GM12872 (cell line): ENCODE results near the gene RAD9A.

ENCODE experiments used
- TF ChIP-seq, protein P1 (sequence below): IDR thresholded peaks from 3 replicates; pipeline ENCODE4 v1.5.1; 2011; ENCODE audit warnings: low read depth, mild to moderate bottlenecking, low read length, moderate library complexity; ENCODE audit not compliant: insufficient read depth

Gene RAD9A

DNA sequence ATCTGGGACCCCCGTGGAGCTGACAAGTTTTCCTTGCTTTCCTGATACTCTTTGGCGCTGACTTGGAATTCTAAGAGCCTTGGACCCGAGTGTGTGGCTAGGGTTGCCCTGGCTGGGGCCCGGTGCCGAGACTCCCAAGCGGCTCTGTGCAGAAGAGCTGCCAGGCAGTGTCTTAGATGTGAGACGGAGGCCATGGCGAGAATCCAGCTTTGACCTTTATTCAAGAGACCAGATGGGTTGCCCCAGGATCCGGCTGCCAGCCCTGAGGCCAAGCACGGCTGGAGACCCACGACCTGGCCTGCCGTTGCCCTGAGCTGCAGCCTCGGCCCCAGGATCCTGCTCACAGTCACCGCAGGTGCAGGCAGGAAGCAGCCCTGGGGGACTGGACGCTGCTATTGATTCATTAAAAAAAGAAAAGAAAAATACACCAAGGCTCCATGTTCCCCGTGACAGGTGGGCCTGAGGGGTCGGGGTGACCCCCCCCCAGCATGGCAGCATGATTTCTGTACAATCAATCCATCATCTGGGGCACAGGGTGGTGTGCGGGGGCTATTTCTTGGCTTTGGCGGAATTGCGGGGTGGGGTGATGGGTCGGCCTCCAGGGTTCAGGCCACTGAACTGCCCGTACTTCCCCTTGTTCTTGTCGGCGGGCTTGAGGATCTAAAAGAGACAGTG lies 6.3 kb downstream of the RAD9A start:
- TF ChIP-seq, protein P1, sequence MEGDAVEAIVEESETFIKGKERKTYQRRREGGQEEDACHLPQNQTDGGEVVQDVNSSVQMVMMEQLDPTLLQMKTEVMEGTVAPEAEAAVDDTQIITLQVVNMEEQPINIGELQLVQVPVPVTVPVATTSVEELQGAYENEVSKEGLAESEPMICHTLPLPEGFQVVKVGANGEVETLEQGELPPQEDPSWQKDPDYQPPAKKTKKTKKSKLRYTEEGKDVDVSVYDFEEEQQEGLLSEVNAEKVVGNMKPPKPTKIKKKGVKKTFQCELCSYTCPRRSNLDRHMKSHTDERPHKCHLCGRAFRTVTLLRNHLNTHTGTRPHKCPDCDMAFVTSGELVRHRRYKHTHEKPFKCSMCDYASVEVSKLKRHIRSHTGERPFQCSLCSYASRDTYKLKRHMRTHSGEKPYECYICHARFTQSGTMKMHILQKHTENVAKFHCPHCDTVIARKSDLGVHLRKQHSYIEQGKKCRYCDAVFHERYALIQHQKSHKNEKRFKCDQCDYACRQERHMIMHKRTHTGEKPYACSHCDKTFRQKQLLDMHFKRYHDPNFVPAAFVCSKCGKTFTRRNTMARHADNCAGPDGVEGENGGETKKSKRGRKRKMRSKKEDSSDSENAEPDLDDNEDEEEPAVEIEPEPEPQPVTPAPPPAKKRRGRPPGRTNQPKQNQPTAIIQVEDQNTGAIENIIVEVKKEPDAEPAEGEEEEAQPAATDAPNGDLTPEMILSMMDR = no peak

- TF ChIP-seq, protein P1 = no peak
Measured at GRCh38 chr11:67398661-67399563, 7.1 kb downstream of the RAD9A start.

DNA sequence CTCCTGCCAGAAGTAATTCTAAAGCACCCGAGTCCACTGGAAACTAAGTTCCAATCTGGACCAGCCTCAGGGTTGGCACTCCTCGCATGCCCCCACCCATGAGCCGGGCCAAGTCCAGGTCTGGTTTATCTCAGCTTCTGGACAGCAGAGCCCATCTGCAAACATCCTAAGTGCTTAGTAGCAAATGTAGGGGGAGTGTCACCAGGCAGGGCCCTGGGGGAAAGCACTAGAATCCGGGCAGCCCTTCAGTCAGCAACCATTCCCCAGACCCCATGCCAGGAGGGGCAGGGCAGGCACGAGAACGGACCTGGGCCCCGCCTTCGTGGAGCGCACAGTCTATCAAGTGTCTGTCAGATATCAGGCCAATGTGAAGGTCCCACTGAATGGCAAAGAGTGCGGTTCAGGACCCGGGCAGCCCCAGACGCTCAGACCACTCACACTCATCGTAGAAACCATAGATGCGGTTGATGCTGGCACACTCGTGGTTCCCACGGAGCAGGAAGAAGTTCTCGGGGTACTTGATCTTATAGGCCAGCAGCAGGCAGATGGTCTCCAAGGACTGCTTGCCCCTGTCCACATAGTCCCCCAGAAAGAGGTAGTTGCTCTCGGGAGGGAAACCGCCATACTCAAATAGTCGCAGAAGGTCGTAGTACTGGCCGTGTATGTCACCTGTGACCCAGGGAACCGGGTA lies 8.6 kb downstream of the RAD9A start:
- TF ChIP-seq, protein P1 = no peak

GRCh38 chr11:67400942-67401494 lies 9.2 kb downstream of the RAD9A start:
- TF ChIP-seq, protein P1 = no peak

GRCh38 chr11:67401495-67402191 lies 9.9 kb downstream of the RAD9A start, which contains the start of gene PPP1CA:
PPP1CA (minus strand) TSS chr11:67401858; CDS start chr11:67401782, 76 bp downstream.
- TF ChIP-seq, protein P1 = peak; percentile 31; the same call in 1 of the 3 replicates

DNA sequence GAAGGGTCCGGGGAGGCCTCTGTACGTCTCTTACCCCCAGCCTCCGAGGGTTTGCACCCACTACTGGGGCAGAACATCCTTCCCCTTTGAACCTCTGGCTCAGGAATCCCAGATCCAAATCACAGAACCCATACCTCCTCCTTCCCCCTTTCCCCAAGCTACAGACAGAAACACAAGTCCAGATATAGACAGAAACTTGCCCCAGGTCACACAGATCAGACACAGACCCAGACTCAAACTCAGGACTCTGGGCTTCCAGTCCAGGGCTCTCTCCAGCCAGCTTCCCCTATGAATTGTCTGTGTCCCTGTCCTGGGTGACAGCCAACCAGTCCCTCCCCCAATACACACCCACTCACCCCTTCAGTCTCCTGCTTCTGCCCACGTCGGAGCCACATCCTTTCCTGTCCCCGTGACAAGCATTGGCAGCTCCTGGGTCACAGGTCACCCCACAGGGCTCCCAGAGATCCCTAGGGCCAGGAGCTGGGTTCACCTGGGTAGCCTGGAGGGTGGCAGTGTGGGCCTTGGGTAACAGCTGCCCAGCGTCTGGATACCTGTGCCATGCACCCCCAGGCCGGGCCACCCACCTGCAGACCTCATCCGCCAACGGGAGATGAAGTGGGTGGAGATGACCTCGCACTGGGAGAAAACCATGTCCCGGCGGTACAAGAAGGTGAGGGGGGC lies 12.9 kb downstream of the RAD9A start:
- TF ChIP-seq, protein P1 = no peak
